Choroid plexus epithelial cell (primary cell): ENCODE measurements around the gene GIMAP8.

Source experiments
- DNase-seq: peaks from one replicate; pipeline ENCODE4 v3.0.0-alpha.2; 2010; ENCODE audit warnings: low read depth
- H3K4me3 ChIP-seq: 2 replicates; pipeline ENCODE4 v1.5.1; 2011; ENCODE audit warnings: low read depth, mild to moderate bottlenecking, control low read depth, low read length, moderate library complexity
- CTCF ChIP-seq: conservative IDR thresholded peaks from 2 replicates; pipeline ENCODE4 v1.5.1; 2011; ENCODE audit warnings: low read depth, mild to moderate bottlenecking, control low read depth, inconsistent platforms, low read length, moderate library complexity

The GIMAP8 gene

GRCh38 chr7:150466477-150466876, 16.0 kb downstream of the GIMAP8 start:
- no peak for DNase-seq
- no peak overlapping the region for H3K4me3 ChIP-seq
- TF ChIP-seq CTCF, result no peak

DNA sequence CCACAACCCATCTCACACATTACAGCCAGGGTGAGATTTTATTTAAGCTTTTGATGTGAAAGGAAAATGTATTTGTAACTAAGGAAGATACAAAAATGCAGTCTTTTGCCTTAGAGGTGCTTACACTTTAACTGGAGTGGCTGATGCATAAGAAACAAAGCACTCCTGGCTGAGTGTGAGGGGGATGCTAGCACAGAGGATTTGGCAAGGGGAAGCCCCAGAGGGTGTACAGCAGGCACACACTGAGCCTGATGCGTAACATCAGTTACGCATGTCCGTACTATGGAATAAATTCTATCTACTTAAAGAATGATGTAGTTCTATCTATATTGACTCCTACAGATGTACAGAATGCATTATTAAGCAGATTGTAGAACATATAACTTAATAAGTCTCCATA, 17.8 kb downstream of the GIMAP8 start:
- TF ChIP-seq CTCF, result no peak
- DNase-seq, result no peak
- H3K4me3 ChIP-seq, result no peak overlapping the region

- DNase-seq, result no peak
- no peak for TF ChIP-seq CTCF
- H3K4me3 ChIP-seq, result no peak overlapping the region
These were observed 21.5 kb downstream of the GIMAP8 start for GRCh38 chr7:150471886-150472285.

GRCh38 chr7:150473902-150474301, 23.5 kb downstream of the GIMAP8 start:
- H3K4me3 ChIP-seq, result no peak overlapping the region
- no peak for DNase-seq
- no peak for TF ChIP-seq CTCF

DNA sequence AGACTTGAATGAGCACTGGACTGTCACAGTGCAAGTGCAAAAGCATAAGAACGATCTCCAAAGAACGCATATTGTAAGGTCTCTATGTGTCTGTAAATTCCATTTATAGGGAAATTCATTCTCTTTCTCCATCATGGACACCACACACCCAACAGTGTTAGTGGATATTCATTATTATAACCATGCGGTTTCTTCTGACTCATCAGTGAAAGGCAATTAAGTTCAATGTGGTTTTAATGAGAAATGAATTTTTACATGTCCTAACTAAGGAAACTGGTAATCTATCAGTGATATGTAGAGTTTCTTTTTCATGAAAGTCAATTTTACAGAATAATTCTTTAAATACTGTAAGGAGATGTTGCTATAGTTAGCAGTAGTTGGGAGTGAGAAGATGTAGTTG, 25.9 kb downstream of the GIMAP8 start:
- H3K4me3 ChIP-seq, result no peak overlapping the region
- TF ChIP-seq CTCF, result no peak
- DNase-seq, result no peak

- DNase-seq, result no peak
- no peak for TF ChIP-seq CTCF
- H3K4me3 ChIP-seq, result no peak overlapping the region
These were observed 26.6 kb downstream of the GIMAP8 start for GRCh38 chr7:150476819-150477631.
